ENCODE measurements around the gene SLC36A3.
A peak's percentile ranks its signal among the peaks of the same experiment; 100 is the strongest.
"Not testable (repeated sequence)": the region's sequence is repeated elsewhere in the genome, so short reads cannot be mapped to it uniquely, and the experiment has no call there.

SLC36A3 gene

GRCh38 chr5:151245680-151246219 lies 57.8 kb downstream of the SLC36A3 start:
- no peak for TF ChIP-seq CTCF (IDR thresholded peaks at IDR 0.05; ENCODE audit: low read depth, low read length)

GRCh38 chr5:151244206-151244605 lies 59.4 kb downstream of the SLC36A3 start:
- no peak for TF ChIP-seq CTCF (IDR thresholded peaks at IDR 0.05; ENCODE audit: low read depth, low read length)
- no peak overlapping the region for H3K4me3 ChIP-seq (ENCODE audit: low read depth, low read length)

More at GRCh38 chr5:151245680-151246219, 57.8 kb downstream of the SLC36A3 start:
- no peak overlapping the region for H3K4me3 ChIP-seq (ENCODE audit: low read depth, low read length)

GRCh38 chr5:151243564-151243963 lies 60.0 kb downstream of the SLC36A3 start:
- no peak for TF ChIP-seq CTCF (IDR thresholded peaks at IDR 0.05; ENCODE audit: low read depth, low read length)
- H3K4me3 ChIP-seq (ENCODE audit: low read depth, low read length) = no peak overlapping the region

GRCh38 chr5:151243127-151243526 lies 60.4 kb downstream of the SLC36A3 start:
- TF ChIP-seq CTCF (IDR thresholded peaks at IDR 0.05; ENCODE audit: low read depth, low read length) = no peak

GRCh38 chr5:151240924-151241635 lies 62.5 kb downstream of the SLC36A3 start:
- TF ChIP-seq CTCF (IDR thresholded peaks at IDR 0.05; ENCODE audit: low read depth, low read length) = no peak
- H3K4me3 ChIP-seq (ENCODE audit: low read depth, low read length) = no peak overlapping the region

More at GRCh38 chr5:151243127-151243526, 60.4 kb downstream of the SLC36A3 start:
- H3K4me3 ChIP-seq (ENCODE audit: low read depth, low read length) = no peak overlapping the region

- H3K4me3 ChIP-seq (ENCODE audit: low read depth, low read length) = not testable (repeated sequence)
Observed at GRCh38 chr5:151240268-151240835, 63.2 kb downstream of the SLC36A3 start.

GRCh38 chr5:151239237-151239861 lies 64.2 kb downstream of the SLC36A3 start:
- no peak overlapping the region for H3K4me3 ChIP-seq (ENCODE audit: low read depth, low read length)

More at GRCh38 chr5:151239237-151239861, 64.2 kb downstream of the SLC36A3 start:
- TF ChIP-seq CTCF (IDR thresholded peaks at IDR 0.05; ENCODE audit: low read depth, low read length) = peak; percentile 90
